GM10847 (cell line): ENCODE data around the gene MFAP3L.

Experiments used
- POLR2A ChIP-seq: IDR thresholded peaks from 2 replicates; pipeline ENCODE4 v1.6.1; 2011; ENCODE audit not compliant: insufficient read length; ENCODE audit errors: extremely low read depth

MFAP3L gene

GRCh38 chr4:170003071-170004070, 22.8 kb downstream of the MFAP3L start:
- TF ChIP-seq POLR2A, result no peak

GRCh38 chr4:170001745-170002267, 24.4 kb downstream of the MFAP3L start:
- TF ChIP-seq POLR2A, result no peak

- TF ChIP-seq POLR2A, result no peak
Observed at GRCh38 chr4:170001011-170001744, 25.0 kb downstream of the MFAP3L start.

- TF ChIP-seq POLR2A, result no peak
Observed at GRCh38 chr4:169999923-170000322, 26.3 kb downstream of the MFAP3L start.

GRCh38 chr4:169998981-169999380, 27.2 kb downstream of the MFAP3L start:
- TF ChIP-seq POLR2A, result no peak

GRCh38 chr4:169996379-169997240, 29.6 kb downstream of the MFAP3L start:
- no peak for TF ChIP-seq POLR2A

GRCh38 chr4:169993531-169993930, 32.7 kb downstream of the MFAP3L start:
- TF ChIP-seq POLR2A, result no peak

GRCh38 chr4:169988252-169988651, 37.9 kb downstream of the MFAP3L start:
- TF ChIP-seq POLR2A, result no peak

GRCh38 chr4:169987327-169988228, 38.6 kb downstream of the MFAP3L start:
- TF ChIP-seq POLR2A, result no peak

GRCh38 chr4:169986369-169986768, 39.8 kb downstream of the MFAP3L start:
- TF ChIP-seq POLR2A, result no peak

GRCh38 chr4:169985881-169986280, 40.3 kb downstream of the MFAP3L start:
- no peak for TF ChIP-seq POLR2A

GRCh38 chr4:169984745-169985144, 41.5 kb downstream of the MFAP3L start:
- no peak for TF ChIP-seq POLR2A

- TF ChIP-seq POLR2A, result no peak
Observed at GRCh38 chr4:169984173-169984572, 42.0 kb downstream of the MFAP3L start.

GRCh38 chr4:169976951-169977350, 49.2 kb downstream of the MFAP3L start:
- no peak for TF ChIP-seq POLR2A
